Testis (tissue), 3 donors: ENCODE data around the gene NPAS3. TPM values are rescaled to one million over a fixed set of nuclear protein-coding genes. Genes with fewer than 3 reads are reported as not detected.

Experiments
- DNase-seq: peaks from one replicate; pipeline ENCODE4 v3.0.0-alpha.2; 2019
- H3K27ac ChIP-seq, 2 donors: fragments of 200-600 bp; sonication (generic); one replicate each; pipeline ENCODE4 v1.5.1; 2019
- H3K27me3 ChIP-seq: fragments of 200-600 bp; sonication (generic); one replicate; pipeline ENCODE4 v1.5.1; 2019
- H3K36me3 ChIP-seq: fragments of 200-600 bp; sonication (generic); one replicate; pipeline ENCODE4 v1.5.1; 2017; ENCODE audit warnings: low read depth; ENCODE audit errors: missing control alignments
- H3K4me1 ChIP-seq: fragments of 200-600 bp; sonication (generic); one replicate; pipeline ENCODE4 v1.5.1; 2019
- H3K4me3 ChIP-seq, 2 donors: fragments of 200-600 bp; sonication (generic); one replicate each; pipeline ENCODE4 v1.5.1; 2017 to 2019
- H3K9me3 ChIP-seq: fragments of 200-600 bp; sonication (generic); one replicate; pipeline ENCODE4 v1.5.1; 2017
- CTCF ChIP-seq, 3 experiments: fragments of 450-650 bp in 2 of 3; fragments of 200-600 bp in 1 of 3; sonication (generic) in 1 of 3; IDR thresholded peaks; one replicate each; pipeline ENCODE4 v1.5.1; 2016 to 2019; ENCODE audit warnings: antibody characterized with exemption in 3 of 3, mild to moderate bottlenecking in 2 of 3, moderate library complexity in 1 of 3
- POLR2A ChIP-seq: fragments of 450-650 bp; IDR thresholded peaks from one replicate; pipeline ENCODE4 v1.6.1; 2017; ENCODE audit warnings: antibody characterized with exemption, mild to moderate bottlenecking, moderate library complexity
- WGBS, 2 donors: methylation state at CpG; one replicate each; pipeline ENCODE4 v1.1.5; 2018; 5-methylcytosine and 5-hydroxymethylcytosine counted together
- intact Hi-C: fragments of 100-400 bp; cut with DNase I; formaldehyde crosslinking; loops from one replicate; pipeline ENCODE4 v1.15.1; 2023; ENCODE audit warnings: low total_unique reads
- polyA plus RNA-seq: library from polyadenylated mRNA; stranded (reverse); fragments of 350-450 nt; fragmentation: Illumina TruSeq; extraction: RNeasy Lipid Tissue Mini Kit (QIAGEN cat#74804); gene quantifications from one replicate; pipeline ENCODE4 v1.2.3, GENCODE V29; 2014; ENCODE audit warnings: low read depth, low replicate concordance; ENCODE audit not compliant: insufficient read depth
- total RNA-seq, 2 donors: library from RNA; depleted of rRNA; stranded (reverse); fragments of >200 nt; gene quantifications; one replicate each; pipeline ENCODE4 v1.2.3, GENCODE V29; 2016

The NPAS3 gene
- total and polyA plus RNA-seq, 3 donors from 2014 or later: 1.1 to 3.7 (median 1.8) TPM

GRCh38 chr14:33734387-33734786 lies 795.7 kb downstream of the NPAS3 start:
- H3K27ac ChIP-seq: no peak overlapping the region
- no peaks in the 10 kb centered on the region for H3K36me3 ChIP-seq
- no peaks in the 10 kb centered on the region for H3K4me1 ChIP-seq
- H3K9me3 ChIP-seq: no peaks in the 10 kb centered on the region
- 86 to 87% methylated on average over 3 of the region's 3 CpGs for WGBS, 2 donors
- H3K4me3 ChIP-seq: no peak overlapping the region
- H3K27me3 ChIP-seq: no peaks in the 10 kb centered on the region
- intact Hi-C loops: no loop called here
- no peak for DNase-seq
- TF ChIP-seq CTCF (IDR thresholded peaks at IDR 0.05): no peak
- no peak for TF ChIP-seq POLR2A

GRCh38 chr14:33736299-33736825 lies 797.7 kb downstream of the NPAS3 start:
- Histone ChIP-seq H3K36me3 (no peaks in the 10 kb centered on the region), H3K4me3 (no peak overlapping the region), H3K27ac (no peak overlapping the region), H3K9me3 (no peaks in the 10 kb centered on the region), H3K4me1 (no peaks in the 10 kb centered on the region), H3K27me3 (no peaks in the 10 kb centered on the region)
- DNase-seq: no peak
- WGBS, 2 donors: 92 to 95% methylated on average over 3 of the region's 3 CpGs
- TF ChIP-seq POLR2A: no peak
- no peak for TF ChIP-seq CTCF (IDR thresholded peaks at IDR 0.05)
- intact Hi-C loops: no loop called here

GRCh38 chr14:33736979-33737378 lies 798.3 kb downstream of the NPAS3 start:
- no peak overlapping the region for H3K4me3 ChIP-seq
- no peak for DNase-seq
- 91% methylated on average over 3 of the region's 3 CpGs for WGBS, 2 donors
- no peak for TF ChIP-seq POLR2A
- no peak for TF ChIP-seq CTCF (IDR thresholded peaks at IDR 0.05)
- H3K27ac ChIP-seq: no peak overlapping the region
- intact Hi-C loops: no loop called here
- H3K4me1 ChIP-seq: no peaks in the 10 kb centered on the region
- H3K27me3 ChIP-seq: no peaks in the 10 kb centered on the region
- no peaks in the 10 kb centered on the region for H3K36me3 ChIP-seq
- H3K9me3 ChIP-seq: no peaks in the 10 kb centered on the region

- intact Hi-C loops: no loop called here
- WGBS, 2 donors: 47 to 61% methylated on average over 2 of the region's 2 CpGs
- no peaks in the 10 kb centered on the region for H3K36me3 ChIP-seq
- H3K4me3 ChIP-seq: no peak overlapping the region
- TF ChIP-seq CTCF (IDR thresholded peaks at IDR 0.05) (no peak), POLR2A (no peak)
- no peak overlapping the region for H3K27ac ChIP-seq
- no peaks in the 10 kb centered on the region for H3K27me3 ChIP-seq
- no peaks in the 10 kb centered on the region for H3K9me3 ChIP-seq
- no peaks in the 10 kb centered on the region for H3K4me1 ChIP-seq
- DNase-seq: no peak
Measured at GRCh38 chr14:33737446-33737845, 798.8 kb downstream of the NPAS3 start.

- no peak for TF ChIP-seq CTCF (IDR thresholded peaks at IDR 0.05)
- no peaks in the 10 kb centered on the region for H3K36me3 ChIP-seq
- no peak overlapping the region for H3K4me3 ChIP-seq
- H3K27ac ChIP-seq: no peak overlapping the region
- no peak for DNase-seq
- no peaks in the 10 kb centered on the region for H3K27me3 ChIP-seq
- WGBS, 2 donors: 91 to 95% methylated on average over 4 of the region's 4 CpGs
- H3K9me3 ChIP-seq: no peaks in the 10 kb centered on the region
- intact Hi-C loops: no loop called here
- no peaks in the 10 kb centered on the region for H3K4me1 ChIP-seq
Measured at GRCh38 chr14:33738029-33738428, 799.4 kb downstream of the NPAS3 start.
